HepG2 (cell line): ENCODE results near the gene ELOVL5. TPM values are rescaled to one million over a fixed set of nuclear protein-coding genes. Genes with fewer than 3 reads are reported as not detected.

Source experiments
- ATAC-seq: fragments of 200-7000 bp; cut with Tn5 transposase; 3 replicates; pipeline ENCODE4 v1.9.1; 2020; ENCODE audit warnings: mild to moderate bottlenecking, moderate library complexity
- BruUV-seq: library from RNA; stranded (reverse); fragments of 400-500 nt; replicated peaks from 2 replicates; lab custom pipeline; 2021; lab: Mats Ljungman, UMichigan
- CTCF ChIA-PET: fragments of 300-600 bp; formaldehyde crosslinking; extraction: SDS; loops from one replicate; lab custom pipeline; 2021; ENCODE audit warnings: low total read pairs, inconsistent platforms, low intra/inter-chr PET ratio; lab: Yijun Ruan, JAX
- POLR2A ChIA-PET: fragments of 350-600 bp; sonication (Branson Sonifier 250); formaldehyde crosslinking; loops from one replicate; lab custom pipeline; 2020; ENCODE audit warnings: antibody characterized with exemption, inconsistent platforms; lab: Yijun Ruan, JAX
- DNase-seq: peaks from one replicate; pipeline ENCODE4 v3.0.0-alpha.2; 2015; ENCODE audit warnings: low spot score
- FAIRE-seq: peaks from 3 replicates; lab custom pipeline; 2011; peaks lifted over from hg19 to GRCh38; lab: Jason Lieb, UNC
- H2AFZ ChIP-seq: one replicate; pipeline ENCODE4 v1.6.1; 2011; ENCODE audit warnings: low read length, inconsistent platforms
- H3K27ac ChIP-seq: fragments of 300-600 bp; 3 replicates; pipeline ENCODE4 v1.8.0; 2011; ENCODE audit warnings: mixed run types, mild to moderate bottlenecking, mixed read lengths, low read length, inconsistent platforms; ENCODE audit not compliant: insufficient read depth; ENCODE audit errors: extremely low read length
- H3K27me3 ChIP-seq, 2 experiments: fragments of 200-600 bp in 1 of 2; 2 replicates in 1 of 2; 3 replicates in 1 of 2; pipeline versions ENCODE4 v1.6.0 to v1.8.0; 2011; ENCODE audit warnings: low read length in 2 of 2, mild to moderate bottlenecking in 2 of 2, moderate library complexity in 2 of 2, inconsistent platforms in 1 of 2; ENCODE audit not compliant: insufficient read depth in 2 of 2, control insufficient read depth in 1 of 2
- H3K36me3 ChIP-seq, 2 experiments: fragments of 200-600 bp in 1 of 2; replicated peaks in 1 of 2; 2 replicates in 1 of 2; 3 replicates in 1 of 2; pipeline versions ENCODE4 v1.5.1 to v1.8.0; 2011; ENCODE audit warnings: low read length in 2 of 2, inconsistent platforms in 1 of 2; ENCODE audit not compliant: insufficient read depth in 2 of 2, control insufficient read depth in 1 of 2
- H3K4me1 ChIP-seq: 2 replicates; pipeline ENCODE4 v1.5.1; 2012; ENCODE audit warnings: low read length, inconsistent platforms; ENCODE audit not compliant: insufficient read depth
- H3K4me2 ChIP-seq: 2 replicates; pipeline ENCODE4 v1.6.0; 2011; ENCODE audit warnings: low read depth, low read length, inconsistent platforms
- H3K4me3 ChIP-seq, 3 experiments: fragments of 200-600 bp in 1 of 3; sonication (generic), shearing (Covaris generic) in 1 of 3; replicated peaks in 1 of 3; 2 replicates each; pipeline ENCODE4 v1.5.1; 2011 to 2016; ENCODE audit warnings: low read length in 3 of 3, inconsistent platforms in 2 of 3, low read depth in 2 of 3, mild to moderate bottlenecking in 2 of 3, control low read depth in 1 of 3, mixed read lengths in 1 of 3; ENCODE audit not compliant: insufficient read depth in 1 of 3
- H3K79me2 ChIP-seq: one replicate; pipeline ENCODE4 v1.6.1; 2011; ENCODE audit warnings: low read length, inconsistent platforms; ENCODE audit not compliant: insufficient read depth
- H3K9ac ChIP-seq: 2 replicates; pipeline ENCODE4 v1.6.0; 2011; ENCODE audit warnings: mild to moderate bottlenecking, low read depth, low read length, inconsistent platforms; ENCODE audit not compliant: insufficient read depth
- H3K9me3 ChIP-seq: 2 replicates; pipeline ENCODE4 v1.5.1; 2012; ENCODE audit warnings: mild to moderate bottlenecking, low read length
- H4K20me1 ChIP-seq: 2 replicates; pipeline ENCODE4 v1.6.0; 2011; ENCODE audit warnings: inconsistent platforms, mild to moderate bottlenecking, low read length, moderate library complexity; ENCODE audit not compliant: insufficient read depth
- CBX1 ChIP-seq: IDR thresholded peaks from one replicate; pipeline ENCODE4 v1.6.1; 2016; ENCODE audit warnings: antibody characterized with exemption, low read depth
- CCDC6 ChIP-seq: sonication (generic); formaldehyde crosslinking; IDR thresholded peaks from 2 replicates; pipeline ENCODE4 v1.8.1; 2022; ENCODE audit warnings: mild to moderate bottlenecking, missing genetic modification reagents, moderate library complexity
- GZF1 ChIP-seq: sonication (generic); formaldehyde crosslinking; IDR thresholded peaks from 2 replicates; pipeline ENCODE4 v1.5.1; 2020; ENCODE audit warnings: mild to moderate bottlenecking, missing genetic modification reagents
- IKZF5 ChIP-seq: IDR thresholded peaks from 2 replicates; pipeline ENCODE4 v1.6.1; 2018; ENCODE audit warnings: missing genetic modification reagents, mild to moderate bottlenecking, missing compliant biosample characterization
- SNRNP70 ChIP-seq: fragments of 200-400 bp; formaldehyde crosslinking; IDR thresholded peaks from 2 replicates; pipeline ENCODE4 v1.6.1; 2017; ENCODE audit warnings: mild to moderate bottlenecking, low read depth, low read length, moderate library complexity
- SRSF9 ChIP-seq: fragments of 200-400 bp; formaldehyde crosslinking; IDR thresholded peaks from 2 replicates; pipeline ENCODE4 v1.6.1; 2018; ENCODE audit warnings: borderline replicate concordance, mild to moderate bottlenecking, low read depth, low read length; ENCODE audit not compliant: insufficient read depth, poor library complexity, severe bottlenecking
- SSRP1 ChIP-seq: IDR thresholded peaks from 2 replicates; pipeline ENCODE4 v1.6.1; 2016; ENCODE audit warnings: control low read depth
- ZGPAT ChIP-seq: IDR thresholded peaks from 2 replicates; pipeline ENCODE4 v1.6.1; 2016; ENCODE audit warnings: mild to moderate bottlenecking
- ZNF20 ChIP-seq: sonication (generic); formaldehyde crosslinking; IDR thresholded peaks from 2 replicates; pipeline ENCODE4 v1.4.0; 2020; ENCODE audit warnings: mild to moderate bottlenecking, moderate library complexity, missing genetic modification reagents
- ZNF354B ChIP-seq: sonication (generic); formaldehyde crosslinking; IDR thresholded peaks from 2 replicates; pipeline ENCODE4 v1.8.0; 2022; ENCODE audit warnings: mild to moderate bottlenecking, missing genetic modification reagents
- ZNF44 ChIP-seq: sonication (generic); formaldehyde crosslinking; IDR thresholded peaks from 2 replicates; pipeline ENCODE4 v1.5.1; 2020; ENCODE audit warnings: mild to moderate bottlenecking, missing genetic modification reagents
- ZNF740 ChIP-seq: sonication (generic); formaldehyde crosslinking; IDR thresholded peaks from 2 replicates; pipeline ENCODE4 v1.4.0; 2020; ENCODE audit warnings: missing genetic modification reagents
- WGBS: methylation state at CpG from one replicate; pipeline ENCODE4 v1.1.6; 2017; ENCODE audit warnings: low lambda C conversion rate; 5-methylcytosine and 5-hydroxymethylcytosine counted together
- in situ Hi-C: cut with HindIII; loops from 2 replicates; pipeline ENCODE4 v1.10.0; 2017; ENCODE audit warnings: low pct_unique_long_range_greater_than_20kb; ENCODE audit not compliant: extremely low pct_ligation_motif_present
- intact Hi-C: fragments of 100-400 bp; cut with micrococcal nuclease; formaldehyde crosslinking; loops from one replicate; pipeline ENCODE4 v1.10.0; 2022; ENCODE audit not compliant: unreplicated experiment
- polyA plus RNA-seq, 8 experiments: library from polyadenylated mRNA; depleted of rRNA in 3 of 8; stranded (reverse) in 7 of 8; unstranded in 1 of 8; fragments of >200 nt; fragmentation: Illumina TruSeq in 4 of 8; extraction: Trizol in 4 of 8; gene quantifications; 2 replicates each; pipeline versions ENCODE4 v1.2.1 to v1.2.3, GENCODE V29; 2011 to 2016; ENCODE audit warnings: low read depth in 4 of 8, missing spikeins in 1 of 8, mixed read lengths in 1 of 8; ENCODE audit not compliant: insufficient read depth in 1 of 8
- total RNA-seq, 5 experiments: library from RNA; depleted of rRNA; stranded (reverse); fragments of >200 nt; fragmentation: Illumina TruSeq; extraction: Trizol; gene quantifications; 2 replicates each; pipeline ENCODE4 v1.2.3, GENCODE V29; 2016; ENCODE audit warnings: low read depth in 1 of 5
- TF ChIP-seq, protein P1 (sequence below): sonication (generic); formaldehyde crosslinking; IDR thresholded peaks from 2 replicates; pipeline ENCODE4 v1.9.0; 2022; ENCODE audit warnings: missing genetic modification reagents, mild to moderate bottlenecking, borderline replicate concordance
- TF ChIP-seq, protein P2 (sequence below): sonication (generic); formaldehyde crosslinking; IDR thresholded peaks from 2 replicates; pipeline ENCODE4 v1.4.0; 2020; ENCODE audit warnings: mild to moderate bottlenecking, missing genetic modification reagents
- TF ChIP-seq, protein P3 (sequence below): sonication (generic); formaldehyde crosslinking; IDR thresholded peaks from 2 replicates; pipeline ENCODE4 v1.4.0; 2020; ENCODE audit warnings: mild to moderate bottlenecking, missing genetic modification reagents

ELOVL5 gene
- total and polyA plus RNA-seq, 2 of the 13 experiments (the other 11 are each of a cell fraction or from before 2014, with no cell fraction given): 50.1 to 72.4 TPM

- Histone ChIP-seq H3K27ac (no peak overlapping the region), H4K20me1 (no peaks in the 10 kb centered on the region), H3K4me1 (no peaks in the 10 kb centered on the region; the same call in 1 of the 2 replicates), H3K9ac (no peak overlapping the region), H3K9me3 (no peaks in the 10 kb centered on the region), H3K4me3 (no peak overlapping the region), H3K4me2 (no peak overlapping the region), H2AFZ (no peak overlapping the region), H3K79me2 (no peaks in the 10 kb centered on the region), H3K27me3 (no peaks in the 10 kb centered on the region), H3K36me3 (peaks cover 8 to 57% of the 10 kb centered on the region in 2 experiments; a peak in 4 of 5 replicates)
- in situ Hi-C loops: no loop called here
- FAIRE-seq: no peak
- no TSS peak for BruUV-seq
- DNase-seq: no peak
- ATAC-seq: no peak
- no peak for TF ChIP-seq SNRNP70
- TF ChIP-seq, protein P1, sequence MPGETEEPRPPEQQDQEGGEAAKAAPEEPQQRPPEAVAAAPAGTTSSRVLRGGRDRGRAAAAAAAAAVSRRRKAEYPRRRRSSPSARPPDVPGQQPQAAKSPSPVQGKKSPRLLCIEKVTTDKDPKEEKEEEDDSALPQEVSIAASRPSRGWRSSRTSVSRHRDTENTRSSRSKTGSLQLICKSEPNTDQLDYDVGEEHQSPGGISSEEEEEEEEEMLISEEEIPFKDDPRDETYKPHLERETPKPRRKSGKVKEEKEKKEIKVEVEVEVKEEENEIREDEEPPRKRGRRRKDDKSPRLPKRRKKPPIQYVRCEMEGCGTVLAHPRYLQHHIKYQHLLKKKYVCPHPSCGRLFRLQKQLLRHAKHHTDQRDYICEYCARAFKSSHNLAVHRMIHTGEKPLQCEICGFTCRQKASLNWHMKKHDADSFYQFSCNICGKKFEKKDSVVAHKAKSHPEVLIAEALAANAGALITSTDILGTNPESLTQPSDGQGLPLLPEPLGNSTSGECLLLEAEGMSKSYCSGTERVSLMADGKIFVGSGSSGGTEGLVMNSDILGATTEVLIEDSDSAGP: no peak
- no peak for TF ChIP-seq ZNF20 (CRISPR knock-in tag)
- no peak for TF ChIP-seq ZGPAT (CRISPR knock-in tag)
- TF ChIP-seq, protein P2, sequence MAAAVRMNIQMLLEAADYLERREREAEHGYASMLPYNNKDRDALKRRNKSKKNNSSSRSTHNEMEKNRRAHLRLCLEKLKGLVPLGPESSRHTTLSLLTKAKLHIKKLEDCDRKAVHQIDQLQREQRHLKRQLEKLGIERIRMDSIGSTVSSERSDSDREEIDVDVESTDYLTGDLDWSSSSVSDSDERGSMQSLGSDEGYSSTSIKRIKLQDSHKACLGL (CRISPR knock-in tag): no peak
- no peak for TF ChIP-seq GZF1
- TF ChIP-seq ZNF354B (CRISPR knock-in tag): no peak
- TF ChIP-seq CBX1: no peak
- no peak for TF ChIP-seq ZNF44 (CRISPR knock-in tag)
- no peak for TF ChIP-seq SRSF9
- TF ChIP-seq SSRP1 (CRISPR knock-in tag): no peak
- no peak for TF ChIP-seq IKZF5 (CRISPR knock-in tag)
- TF ChIP-seq CCDC6 (CRISPR knock-in tag): no peak
- TF ChIP-seq, protein P3, sequence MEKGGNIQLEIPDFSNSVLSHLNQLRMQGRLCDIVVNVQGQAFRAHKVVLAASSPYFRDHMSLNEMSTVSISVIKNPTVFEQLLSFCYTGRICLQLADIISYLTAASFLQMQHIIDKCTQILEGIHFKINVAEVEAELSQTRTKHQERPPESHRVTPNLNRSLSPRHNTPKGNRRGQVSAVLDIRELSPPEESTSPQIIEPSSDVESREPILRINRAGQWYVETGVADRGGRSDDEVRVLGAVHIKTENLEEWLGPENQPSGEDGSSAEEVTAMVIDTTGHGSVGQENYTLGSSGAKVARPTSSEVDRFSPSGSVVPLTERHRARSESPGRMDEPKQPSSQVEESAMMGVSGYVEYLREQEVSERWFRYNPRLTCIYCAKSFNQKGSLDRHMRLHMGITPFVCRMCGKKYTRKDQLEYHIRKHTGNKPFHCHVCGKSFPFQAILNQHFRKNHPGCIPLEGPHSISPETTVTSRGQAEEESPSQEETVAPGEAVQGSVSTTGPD (CRISPR knock-in tag): no peak
- TF ChIP-seq ZNF740 (CRISPR knock-in tag): no peak
- ChIA-PET CTCF (no interaction called here), POLR2A (no interaction called here)
- WGBS: 94% methylated on average over 6 of the region's 6 CpGs
- intact Hi-C loops: no loop called here
These were observed 79.7 kb downstream of the ELOVL5 start for GRCh38 chr6:53268858-53269608.
